Stimulated activated CD8-positive, alpha-beta memory T cell treated with anti-CD3 and anti-CD28 coated beads, Interleukin-4, amount 100 ng/mL, for 24 hours (primary cell): ENCODE data around the gene KEL.

Experiments
- DNase-seq: peaks from one replicate; pipeline ENCODE4 v3.0.0-alpha.2; 2020; ENCODE audit warnings: low read depth

KEL gene

DNA sequence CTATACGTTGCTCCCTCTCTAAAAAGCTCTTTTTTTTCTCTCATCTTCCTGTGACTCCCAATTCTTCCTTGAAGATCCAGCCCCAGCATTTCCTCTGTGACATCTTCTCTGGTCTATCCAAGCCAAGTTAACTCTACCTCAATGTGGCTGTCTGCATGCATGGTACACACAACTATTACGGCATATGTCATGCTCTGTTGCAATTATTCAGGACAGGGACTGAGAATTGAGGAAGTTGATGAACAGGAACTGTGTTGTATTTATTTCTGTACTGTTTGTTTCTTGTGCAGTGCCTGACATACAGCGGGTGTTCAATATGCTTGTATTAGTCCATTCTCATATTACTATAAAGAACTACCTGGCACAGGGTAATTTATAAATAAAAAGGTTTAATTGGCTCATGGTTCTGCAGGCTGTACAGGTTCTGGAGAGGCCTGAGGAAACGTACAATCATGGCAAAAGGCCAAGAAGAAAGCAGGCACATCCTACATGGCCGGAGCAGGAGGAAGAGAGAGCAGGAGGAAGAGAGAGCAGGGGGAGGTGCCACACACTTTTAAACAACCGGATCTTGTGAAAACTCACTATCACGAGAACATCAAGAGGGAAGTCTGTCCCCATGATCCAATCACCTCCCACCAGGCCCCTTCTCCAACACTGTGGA, 34.9 kb downstream of the KEL start:
- no peak for DNase-seq

DNA sequence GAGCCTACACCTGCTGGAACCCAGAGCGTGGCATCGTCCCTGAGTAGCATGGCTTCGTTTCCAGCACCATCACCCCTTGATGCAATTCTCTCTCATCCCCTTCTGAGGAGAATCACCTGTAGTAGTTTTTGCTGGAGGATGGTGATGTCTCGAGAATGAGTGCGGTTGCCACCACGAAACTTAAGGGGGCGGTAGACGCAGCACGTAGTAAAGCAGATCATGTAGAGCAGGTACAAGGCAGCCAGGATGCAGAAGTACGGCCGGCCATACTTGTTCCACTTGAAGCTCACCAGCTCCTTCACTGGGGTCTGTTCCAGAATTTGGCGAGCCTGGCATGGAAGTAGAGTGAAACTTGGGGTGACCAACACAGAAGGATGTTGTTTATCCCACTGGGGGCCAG, 36.8 kb downstream of the KEL start:
- no peak for DNase-seq

- DNase-seq: no peak
Observed at GRCh38 chr7:142923391-142923790, 38.8 kb downstream of the KEL start.

DNA sequence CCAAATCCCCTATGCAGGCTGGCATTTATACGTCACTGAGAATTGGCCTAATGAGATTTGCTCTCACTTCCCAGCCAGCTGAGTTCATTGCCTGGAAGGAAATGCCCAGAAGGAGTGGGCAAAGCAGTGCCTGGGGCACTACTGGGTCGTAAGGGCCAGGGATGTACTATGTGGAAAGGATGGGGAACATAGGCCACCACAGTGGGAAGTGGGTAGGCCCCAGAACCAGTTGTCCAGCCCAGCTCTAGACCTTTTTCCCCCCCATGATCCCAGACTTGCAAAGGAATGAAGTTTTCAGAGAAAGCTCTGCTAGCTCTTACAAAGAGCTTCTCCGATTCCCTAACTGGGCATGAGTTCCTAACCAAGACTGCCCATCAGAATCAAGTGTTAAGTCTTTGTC, 42.5 kb downstream of the KEL start:
- DNase-seq: no peak

GRCh38 chr7:142918901-142919300, 43.3 kb downstream of the KEL start:
- DNase-seq: no peak

GRCh38 chr7:142917447-142917846, 44.7 kb downstream of the KEL start:
- DNase-seq: no peak

- DNase-seq: no peak
Observed at GRCh38 chr7:142916508-142916907, 45.7 kb downstream of the KEL start.

- DNase-seq: no peak
Observed at GRCh38 chr7:142915315-142915714, 46.8 kb downstream of the KEL start.

GRCh38 chr7:142914121-142914520, 48.0 kb downstream of the KEL start:
- no peak for DNase-seq

- DNase-seq: no peak
Observed at GRCh38 chr7:142913566-142913965, 48.6 kb downstream of the KEL start.

- DNase-seq: no peak
Observed at GRCh38 chr7:142913051-142913450, 49.1 kb downstream of the KEL start.

- DNase-seq: no peak
Observed at GRCh38 chr7:142910481-142910880, 51.7 kb downstream of the KEL start.

DNA sequence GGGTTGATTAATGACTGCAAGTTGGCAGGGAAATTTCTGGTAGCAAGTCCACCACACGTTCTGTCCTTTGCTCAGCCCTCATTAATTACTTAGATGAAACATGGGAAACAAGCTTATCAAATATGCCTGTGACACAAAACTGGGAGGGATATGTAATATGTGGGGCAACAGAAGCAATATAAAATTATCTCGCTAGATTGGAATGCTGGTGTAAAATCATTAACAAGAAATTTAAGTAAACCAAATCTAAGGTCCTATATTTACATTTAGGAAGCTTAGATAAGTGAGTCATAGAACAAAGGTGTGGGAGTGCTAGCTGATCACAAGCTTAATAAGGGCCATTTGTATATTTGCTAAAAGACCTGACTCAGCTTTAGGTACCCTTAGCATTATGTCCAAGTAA, 52.1 kb downstream of the KEL start:
- DNase-seq: no peak

DNA sequence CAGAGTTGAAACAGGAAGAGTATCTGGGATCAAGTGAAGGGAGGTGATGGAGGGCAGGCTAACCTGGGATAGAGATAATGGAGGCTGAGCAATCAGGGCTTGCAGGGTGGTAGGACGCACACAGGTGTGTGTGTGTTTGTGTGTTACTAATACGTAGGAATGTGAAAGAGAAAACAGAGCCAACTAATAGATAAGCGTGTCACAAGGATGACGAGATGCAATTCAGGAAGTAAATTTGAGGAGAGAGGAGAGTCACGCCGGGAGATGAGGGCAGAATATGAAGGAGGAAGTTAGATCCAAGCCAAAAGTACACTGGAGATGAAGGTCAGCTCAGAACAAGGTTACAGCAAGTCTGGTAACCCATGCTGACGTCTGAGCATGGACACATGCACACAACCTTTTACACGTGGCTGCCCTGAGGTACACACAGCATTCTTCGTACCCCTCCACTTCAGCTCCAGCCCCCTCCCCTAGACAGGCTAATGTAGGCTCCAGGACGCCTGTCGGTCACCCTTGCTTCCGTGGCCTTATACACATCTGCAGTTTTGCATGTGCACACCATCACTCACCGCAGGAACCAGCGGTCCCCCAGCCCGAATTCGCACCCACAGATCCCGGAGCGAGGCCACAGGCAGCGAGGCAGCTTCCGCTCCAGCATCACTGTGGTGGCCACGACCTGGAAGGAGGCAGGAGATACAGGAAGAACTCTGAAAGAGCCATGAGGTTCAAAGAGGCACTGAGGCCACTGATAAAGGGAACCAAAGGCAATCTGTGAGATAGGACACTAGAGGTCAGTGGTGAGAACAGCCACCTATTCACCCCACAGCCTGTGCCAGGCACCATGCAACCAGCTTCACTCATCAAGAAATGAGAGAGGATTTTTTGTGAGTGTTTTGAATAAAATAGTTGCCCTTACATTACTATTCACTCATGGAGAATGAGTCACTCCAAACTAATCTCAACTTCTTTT, 53.0 kb downstream of the KEL start:
- DNase-seq: no peak

DNA sequence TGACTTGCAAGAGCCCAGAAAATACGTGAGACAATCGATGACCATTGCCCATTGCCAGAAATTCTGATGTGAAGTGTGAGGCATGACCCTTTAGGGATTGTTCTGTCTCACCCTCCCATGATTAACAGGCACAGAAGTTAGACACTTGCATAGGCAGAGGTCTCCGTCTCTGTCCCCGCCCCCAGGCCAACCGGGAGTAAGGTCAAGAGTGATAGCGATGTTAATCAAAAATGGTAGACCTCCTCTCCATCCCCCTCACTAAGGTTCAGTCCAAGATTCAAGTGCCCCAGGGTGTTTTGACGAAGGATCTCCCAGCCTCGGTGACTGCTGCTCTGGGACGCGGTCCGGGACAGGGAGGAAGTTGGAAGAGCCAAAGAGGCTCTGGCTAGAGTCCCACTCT, 53.9 kb downstream of the KEL start:
- no peak for DNase-seq

DNA sequence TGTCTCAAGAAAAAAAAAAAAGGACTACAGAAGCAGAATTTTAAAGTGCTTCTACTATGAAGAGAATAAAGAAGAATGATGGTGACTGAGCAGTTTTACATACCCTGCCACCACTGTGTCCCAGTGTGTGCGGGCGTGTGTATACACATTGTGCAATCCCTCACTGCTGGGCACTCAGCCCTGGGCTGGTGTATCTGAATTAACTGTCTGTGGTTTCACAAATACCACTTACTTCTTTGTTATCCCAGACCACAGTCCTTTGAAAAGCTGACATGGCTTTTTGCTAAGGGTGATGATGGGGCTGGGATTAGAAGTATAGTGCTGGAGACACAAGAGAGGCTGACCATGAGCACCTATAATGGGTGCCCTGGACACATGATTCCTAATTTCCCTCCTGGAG, 55.5 kb downstream of the KEL start:
- DNase-seq: no peak

- no peak for DNase-seq
Observed at GRCh38 chr7:142905759-142906158, 56.4 kb downstream of the KEL start.

DNA sequence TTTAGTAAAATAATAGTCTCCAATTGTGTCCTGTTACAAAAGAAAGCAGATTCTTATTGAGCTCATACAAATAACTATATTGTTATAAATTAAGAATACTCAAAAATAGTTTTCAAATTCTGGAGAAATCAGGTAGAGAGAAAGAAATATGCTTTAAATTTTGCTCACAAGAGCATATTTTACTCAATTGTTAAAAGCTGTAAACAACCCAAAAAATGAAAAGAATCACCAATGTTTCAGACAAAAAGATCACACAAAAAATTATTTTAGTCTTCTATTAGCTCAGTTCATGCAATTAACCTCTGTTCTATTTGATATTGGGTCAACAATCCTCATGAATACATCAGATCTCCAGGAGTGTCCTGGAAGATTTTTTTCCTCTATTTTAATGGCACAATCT, 58.0 kb downstream of the KEL start:
- DNase-seq: no peak

DNA sequence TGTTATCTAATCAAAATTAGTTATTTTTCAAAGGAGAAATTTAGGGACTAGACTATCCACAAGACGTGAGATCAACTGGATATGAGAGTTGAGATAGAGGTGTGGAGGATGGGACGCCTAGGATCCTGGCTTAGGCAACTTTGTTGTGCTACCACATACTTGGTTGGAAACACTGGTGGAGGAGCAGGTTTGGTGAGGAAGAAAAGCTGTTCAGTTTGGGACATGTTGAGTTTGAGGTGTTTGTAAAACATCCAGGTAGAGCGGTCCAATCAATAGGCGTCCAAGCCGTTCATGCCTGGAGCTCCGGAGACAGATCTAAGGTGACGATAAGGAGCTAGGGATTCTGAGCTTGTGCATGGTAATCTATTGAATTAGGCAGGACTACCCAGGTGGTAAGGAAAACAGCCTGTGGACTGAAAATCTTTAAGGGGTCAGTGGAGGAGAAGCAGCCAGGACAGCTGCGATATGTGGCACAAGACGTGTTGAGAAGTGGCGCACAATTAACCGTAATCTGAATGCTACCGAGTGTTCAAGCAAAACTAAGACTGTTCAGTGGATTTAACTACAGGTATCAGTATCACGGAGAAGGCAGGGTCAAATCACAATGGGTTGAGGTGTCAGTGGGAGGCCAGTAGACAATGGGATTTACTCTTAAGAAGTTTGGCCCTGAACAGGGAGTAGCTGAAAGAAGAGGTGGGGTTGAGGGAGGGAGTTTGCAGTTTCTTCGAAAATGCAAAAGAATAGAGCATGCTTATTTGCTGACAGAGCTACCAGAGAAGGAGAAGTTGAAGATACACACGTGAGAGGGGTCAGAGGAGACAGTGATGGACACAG, 60.5 kb downstream of the KEL start:
- DNase-seq: no peak

- no peak for DNase-seq
Observed at GRCh38 chr7:142899661-142900060, 62.5 kb downstream of the KEL start.

DNA sequence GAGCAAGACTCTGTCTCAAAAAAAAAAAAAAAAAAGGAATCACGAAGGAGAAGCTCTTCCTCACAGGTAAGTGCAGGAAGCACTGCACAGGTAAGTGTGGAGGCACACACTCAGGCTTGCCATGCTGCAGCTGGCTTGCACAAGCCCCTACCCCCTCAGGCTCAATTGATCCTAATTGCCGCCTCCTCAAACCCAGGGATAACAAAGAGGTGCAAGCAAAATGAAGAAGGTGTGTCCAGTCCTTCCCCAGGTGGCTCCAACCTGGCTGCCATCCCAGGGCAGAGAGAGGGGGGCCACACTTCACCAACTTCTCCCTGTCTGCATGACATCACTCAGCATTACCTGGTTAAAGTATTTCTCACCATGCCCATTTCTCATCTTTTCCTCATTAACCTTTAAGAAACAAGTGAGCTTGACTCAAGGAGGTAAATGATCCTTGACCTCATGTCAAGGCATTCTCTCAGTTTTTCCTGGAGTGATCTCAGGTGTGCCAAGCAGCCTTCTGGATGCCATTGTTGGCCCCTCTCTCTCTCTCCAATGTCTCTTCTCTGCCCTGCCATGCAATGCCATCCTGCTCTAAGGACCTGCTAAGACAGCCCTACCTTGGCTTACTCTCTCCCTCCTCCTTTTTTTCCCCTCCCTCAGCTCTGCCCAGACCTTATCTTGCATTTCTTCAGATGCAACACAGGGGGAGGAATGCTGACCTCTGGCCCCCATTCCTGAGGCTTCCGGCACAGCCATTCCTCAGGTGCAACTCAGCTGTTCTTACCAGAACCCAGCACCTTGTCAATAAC, 63.6 kb downstream of the KEL start:
- no peak for DNase-seq

DNA sequence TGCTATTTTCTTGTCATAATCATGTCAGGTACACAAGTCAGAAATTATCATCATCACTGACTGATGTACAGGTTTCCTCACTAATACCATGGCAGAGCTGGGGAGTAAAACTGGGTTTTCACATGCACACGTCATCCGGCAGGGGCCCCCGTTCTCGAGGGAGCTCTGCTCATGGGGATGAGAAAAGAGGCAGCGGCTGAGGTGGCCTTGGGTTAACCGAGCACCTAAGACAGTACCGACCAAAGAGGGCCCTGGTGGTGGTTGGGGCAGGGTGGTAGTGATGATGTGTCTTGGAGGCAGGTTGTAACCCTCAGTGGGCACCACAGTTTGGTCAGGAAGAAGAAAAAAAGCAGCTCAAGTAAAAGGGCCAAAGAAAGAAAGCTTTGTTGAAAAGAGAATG, 64.5 kb downstream of the KEL start:
- no peak for DNase-seq
